Measurements from ENCODE around the gene RNF208. TPM values are rescaled to one million over a fixed set of nuclear protein-coding genes. Genes with fewer than 3 reads are reported as not detected.

The RNF208 gene
- total and polyA plus RNA-seq, 9 of the 15 experiments (the other 6 are each of a cell fraction or from before 2014, with no cell fraction given): 0.15 to 6.9 (median 0.50) TPM; not detected in 2

- TF ChIP-seq E2F5 (CRISPR knock-in tag; IDR thresholded peaks at IDR 0.05) (no peak), TAF7 (tag; IDR thresholded peaks at IDR 0.05) (no peak), SMAD3 (CRISPR knock-in tag; conservative IDR thresholded peaks at IDR 0.05) (no peak), ZBTB8A (IDR thresholded peaks at IDR 0.05; ENCODE audit: partially characterized antibody) (no peak), TBL1XR1 (IDR thresholded peaks at IDR 0.05; ENCODE audit: low read length in 2 of 2) (no peak), BRD9 (IDR thresholded peaks at IDR 0.05; ENCODE audit: low read depth, partially characterized antibody) (no peak), MXI1 (IDR thresholded peaks at IDR 0.05; ENCODE audit: low read depth, low read length) (no peak), ATF6 (CRISPR knock-in tag; IDR thresholded peaks at IDR 0.05) (0 out of 2 replicates have a peak, but pooled peaks have one; percentile 48), MAFG (tag; conservative IDR thresholded peaks at IDR 0.05) (no peak), CUX1 (CRISPR knock-in tag; IDR thresholded peaks at IDR 0.05) (no peak), NCOA2 (IDR thresholded peaks at IDR 0.05; ENCODE audit: partially characterized antibody in 2 of 2) (no peak), SRF (CRISPR knock-in tag; IDR thresholded peaks at IDR 0.05) (peak in 1 of 2 experiments; percentile 50; a peak in 1 of 4 replicates), ZEB2 (IDR thresholded peaks at IDR 0.05) (no peak), MIER1 (IDR thresholded peaks at IDR 0.05; ENCODE audit: low read depth) (no peak), ZNF518B (CRISPR knock-in tag; IDR thresholded peaks at IDR 0.05) (no peak)
Measured at GRCh38 chr9:137254624-137255447, 32.8 kb upstream of the RNF208 start, which contains the start of gene NELFB (continued).

All from K562 (cell line).